HepG2 (cell line): Measurements from ENCODE around the gene PLXDC2. TPM values are rescaled to one million over a fixed set of nuclear protein-coding genes. Genes with fewer than 3 reads are reported as not detected.

Experiments
- ATAC-seq: fragments of 200-7000 bp; cut with Tn5 transposase; 3 replicates; pipeline ENCODE4 v1.9.1; 2020; ENCODE audit warnings: mild to moderate bottlenecking, moderate library complexity
- BruUV-seq: library from RNA; stranded (reverse); fragments of 400-500 nt; replicated peaks from 2 replicates; lab custom pipeline; 2021; lab: Mats Ljungman, UMichigan
- CTCF ChIA-PET: fragments of 300-600 bp; formaldehyde crosslinking; extraction: SDS; loops from one replicate; lab custom pipeline; 2021; ENCODE audit warnings: low total read pairs, inconsistent platforms, low intra/inter-chr PET ratio; lab: Yijun Ruan, JAX
- POLR2A ChIA-PET: fragments of 350-600 bp; sonication (Branson Sonifier 250); formaldehyde crosslinking; loops from one replicate; lab custom pipeline; 2020; ENCODE audit warnings: antibody characterized with exemption, inconsistent platforms; lab: Yijun Ruan, JAX
- DNase-seq: peaks from one replicate; pipeline ENCODE4 v3.0.0-alpha.2; 2015; ENCODE audit warnings: low spot score
- FAIRE-seq: peaks from 3 replicates; lab custom pipeline; 2011; peaks lifted over from hg19 to GRCh38; lab: Jason Lieb, UNC
- H2AFZ ChIP-seq: one replicate; pipeline ENCODE4 v1.6.1; 2011; ENCODE audit warnings: low read length, inconsistent platforms
- H3K27ac ChIP-seq: fragments of 300-600 bp; 3 replicates; pipeline ENCODE4 v1.8.0; 2011; ENCODE audit warnings: mixed run types, mild to moderate bottlenecking, mixed read lengths, low read length, inconsistent platforms; ENCODE audit not compliant: insufficient read depth; ENCODE audit errors: extremely low read length
- H3K27me3 ChIP-seq, 2 experiments: fragments of 200-600 bp in 1 of 2; 2 replicates in 1 of 2; 3 replicates in 1 of 2; pipeline versions ENCODE4 v1.6.0 to v1.8.0; 2011; ENCODE audit warnings: low read length in 2 of 2, mild to moderate bottlenecking in 2 of 2, moderate library complexity in 2 of 2, inconsistent platforms in 1 of 2; ENCODE audit not compliant: insufficient read depth in 2 of 2, control insufficient read depth in 1 of 2
- H3K36me3 ChIP-seq, 2 experiments: fragments of 200-600 bp in 1 of 2; replicated peaks in 1 of 2; 2 replicates in 1 of 2; 3 replicates in 1 of 2; pipeline versions ENCODE4 v1.5.1 to v1.8.0; 2011; ENCODE audit warnings: low read length in 2 of 2, inconsistent platforms in 1 of 2; ENCODE audit not compliant: insufficient read depth in 2 of 2, control insufficient read depth in 1 of 2
- H3K4me1 ChIP-seq: 2 replicates; pipeline ENCODE4 v1.5.1; 2012; ENCODE audit warnings: low read length, inconsistent platforms; ENCODE audit not compliant: insufficient read depth
- H3K4me2 ChIP-seq: 2 replicates; pipeline ENCODE4 v1.6.0; 2011; ENCODE audit warnings: low read depth, low read length, inconsistent platforms
- H3K4me3 ChIP-seq, 3 experiments: fragments of 200-600 bp in 1 of 3; sonication (generic), shearing (Covaris generic) in 1 of 3; replicated peaks in 1 of 3; 2 replicates each; pipeline ENCODE4 v1.5.1; 2011 to 2016; ENCODE audit warnings: low read length in 3 of 3, inconsistent platforms in 2 of 3, low read depth in 2 of 3, mild to moderate bottlenecking in 2 of 3, control low read depth in 1 of 3, mixed read lengths in 1 of 3; ENCODE audit not compliant: insufficient read depth in 1 of 3
- H3K79me2 ChIP-seq: one replicate; pipeline ENCODE4 v1.6.1; 2011; ENCODE audit warnings: low read length, inconsistent platforms; ENCODE audit not compliant: insufficient read depth
- H3K9ac ChIP-seq: 2 replicates; pipeline ENCODE4 v1.6.0; 2011; ENCODE audit warnings: mild to moderate bottlenecking, low read depth, low read length, inconsistent platforms; ENCODE audit not compliant: insufficient read depth
- H3K9me3 ChIP-seq: 2 replicates; pipeline ENCODE4 v1.5.1; 2012; ENCODE audit warnings: mild to moderate bottlenecking, low read length
- H4K20me1 ChIP-seq: 2 replicates; pipeline ENCODE4 v1.6.0; 2011; ENCODE audit warnings: inconsistent platforms, mild to moderate bottlenecking, low read length, moderate library complexity; ENCODE audit not compliant: insufficient read depth
- ATF1 ChIP-seq: IDR thresholded peaks from 2 replicates; pipeline ENCODE4 v1.6.1; 2016; ENCODE audit warnings: mild to moderate bottlenecking, control low read depth
- FIP1L1 ChIP-seq: fragments of 200-400 bp; formaldehyde crosslinking; IDR thresholded peaks from 2 replicates; pipeline ENCODE4 v1.6.1; 2018; ENCODE audit warnings: low read depth, mild to moderate bottlenecking, low read length, moderate library complexity, borderline replicate concordance; ENCODE audit not compliant: insufficient read depth
- FOXK1 ChIP-seq: sonication (generic); formaldehyde crosslinking; IDR thresholded peaks from 2 replicates; pipeline ENCODE4 v1.4.0; 2020; ENCODE audit warnings: low read depth, missing genetic modification reagents, borderline replicate concordance
- HCFC1 ChIP-seq: fragments of 150-350 bp; IDR thresholded peaks from 2 replicates; pipeline ENCODE4 v1.6.1; 2014; ENCODE audit warnings: low read depth, low read length
- KDM3A ChIP-seq: IDR thresholded peaks from 2 replicates; pipeline ENCODE4 v1.6.1; 2018; ENCODE audit warnings: low read depth, missing compliant biosample characterization
- PHF20 ChIP-seq: sonication (generic); formaldehyde crosslinking; IDR thresholded peaks from 2 replicates; pipeline ENCODE4 v1.5.0; 2020; ENCODE audit warnings: mild to moderate bottlenecking, missing genetic modification reagents
- ZBTB1 ChIP-seq: sonication (generic); formaldehyde crosslinking; IDR thresholded peaks from 2 replicates; pipeline ENCODE4 v1.4.0; 2020; ENCODE audit warnings: missing genetic modification reagents, borderline replicate concordance
- ZNF446 ChIP-seq: sonication (generic); formaldehyde crosslinking; IDR thresholded peaks from 2 replicates; pipeline ENCODE4 v1.5.0; 2020; ENCODE audit warnings: mild to moderate bottlenecking, missing genetic modification reagents
- ZSCAN22 ChIP-seq: sonication (generic); formaldehyde crosslinking; IDR thresholded peaks from 2 replicates; pipeline ENCODE4 v1.4.0; 2020; ENCODE audit warnings: mild to moderate bottlenecking, missing genetic modification reagents
- WGBS: methylation state at CpG from one replicate; pipeline ENCODE4 v1.1.6; 2017; ENCODE audit warnings: low lambda C conversion rate; 5-methylcytosine and 5-hydroxymethylcytosine counted together
- in situ Hi-C: cut with HindIII; loops from 2 replicates; pipeline ENCODE4 v1.10.0; 2017; ENCODE audit warnings: low pct_unique_long_range_greater_than_20kb; ENCODE audit not compliant: extremely low pct_ligation_motif_present
- intact Hi-C: fragments of 100-400 bp; cut with micrococcal nuclease; formaldehyde crosslinking; loops from one replicate; pipeline ENCODE4 v1.10.0; 2022; ENCODE audit not compliant: unreplicated experiment
- polyA plus RNA-seq, 8 experiments: library from polyadenylated mRNA; depleted of rRNA in 3 of 8; stranded (reverse) in 7 of 8; unstranded in 1 of 8; fragments of >200 nt; fragmentation: Illumina TruSeq in 4 of 8; extraction: Trizol in 4 of 8; gene quantifications; 2 replicates each; pipeline versions ENCODE4 v1.2.1 to v1.2.3, GENCODE V29; 2011 to 2016; ENCODE audit warnings: low read depth in 4 of 8, missing spikeins in 1 of 8, mixed read lengths in 1 of 8; ENCODE audit not compliant: insufficient read depth in 1 of 8
- total RNA-seq, 5 experiments: library from RNA; depleted of rRNA; stranded (reverse); fragments of >200 nt; fragmentation: Illumina TruSeq; extraction: Trizol; gene quantifications; 2 replicates each; pipeline ENCODE4 v1.2.3, GENCODE V29; 2016; ENCODE audit warnings: low read depth in 1 of 5
- TF ChIP-seq, protein P1 (sequence below): sonication (generic); formaldehyde crosslinking; IDR thresholded peaks from 2 replicates; pipeline ENCODE4 v1.4.0; 2020; ENCODE audit warnings: mild to moderate bottlenecking, missing genetic modification reagents
- TF ChIP-seq, protein P2 (sequence below): sonication (generic); formaldehyde crosslinking; IDR thresholded peaks from 2 replicates; pipeline ENCODE4 v1.4.0; 2020; ENCODE audit warnings: missing genetic modification reagents
- TF ChIP-seq, protein P3 (sequence below): sonication (generic); formaldehyde crosslinking; IDR thresholded peaks from 2 replicates; pipeline ENCODE4 v1.5.1; 2020; ENCODE audit warnings: missing genetic modification reagents, mild to moderate bottlenecking, borderline replicate concordance
- TF ChIP-seq, protein P4 (sequence below): sonication (generic); formaldehyde crosslinking; IDR thresholded peaks from 2 replicates; pipeline ENCODE4 v1.4.0; 2020; ENCODE audit warnings: missing genetic modification reagents

Gene PLXDC2
- total and polyA plus RNA-seq, 2 of the 13 experiments (the other 11 are each of a cell fraction or from before 2014, with no cell fraction given) = 2.1 to 2.4 TPM

DNA sequence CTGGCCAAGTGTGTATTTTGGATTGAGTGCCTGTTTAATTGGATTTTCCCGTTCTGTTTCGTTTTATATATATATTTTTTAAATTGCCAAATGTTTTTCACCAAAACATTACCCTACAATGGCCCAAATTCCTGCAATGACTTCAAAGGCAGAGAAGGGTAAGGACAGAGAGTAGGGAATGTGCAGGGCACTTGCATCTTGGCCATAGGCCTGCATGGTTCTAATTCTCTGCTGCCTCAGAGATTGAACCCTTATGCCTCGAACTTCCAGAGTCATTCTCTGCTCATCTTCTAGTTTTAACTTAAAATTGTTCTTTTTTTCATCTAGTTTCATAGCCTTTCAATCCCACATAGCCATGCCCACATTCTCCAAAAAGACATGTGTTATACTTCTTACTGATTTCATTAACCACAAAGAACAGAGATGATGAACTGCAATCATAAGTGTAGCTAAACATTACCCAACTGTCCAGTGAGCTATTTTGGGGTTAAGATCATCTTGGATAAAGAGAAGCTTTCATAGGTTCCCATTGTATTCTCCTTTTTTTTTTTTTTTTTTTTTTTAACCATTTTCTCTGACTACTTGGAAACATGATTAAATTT lies 177.6 kb downstream of the PLXDC2 start:
- H4K20me1 ChIP-seq = no peaks in the 10 kb centered on the region
- ATAC-seq (no peak), DNase-seq (no peak), FAIRE-seq (no peak)
- no TSS peak for BruUV-seq
- H3K9ac ChIP-seq = no peak overlapping the region
- no peaks in the 10 kb centered on the region for H3K27me3 ChIP-seq
- intact Hi-C loops = no loop called here
- H3K27ac ChIP-seq = no peak overlapping the region
- in situ Hi-C loops = no loop called here
- CTCF ChIA-PET = no interaction called here
- H3K9me3 ChIP-seq = 0 out of 2 replicates have a peak, but pooled peaks cover 4% of the 10 kb centered on the region
- H3K79me2 ChIP-seq = no peaks in the 10 kb centered on the region
- 33% methylated on average over 3 of the region's 3 CpGs for WGBS
- POLR2A ChIA-PET = no interaction called here
- H3K4me2 ChIP-seq = no peak overlapping the region
- H3K4me3 ChIP-seq = no peak overlapping the region
- H3K4me1 ChIP-seq = no peaks in the 10 kb centered on the region
- TF ChIP-seq KDM3A (no peak), FOXK1 (CRISPR knock-in tag) (no peak), ZBTB1 (no peak), HCFC1 (no peak), ATF1 (CRISPR knock-in tag) (no peak), ZNF446 (CRISPR knock-in tag) (no peak), FIP1L1 (no peak), ZSCAN22 (CRISPR knock-in tag) (no peak), PHF20 (CRISPR knock-in tag) (no peak)
- TF ChIP-seq, protein P1, sequence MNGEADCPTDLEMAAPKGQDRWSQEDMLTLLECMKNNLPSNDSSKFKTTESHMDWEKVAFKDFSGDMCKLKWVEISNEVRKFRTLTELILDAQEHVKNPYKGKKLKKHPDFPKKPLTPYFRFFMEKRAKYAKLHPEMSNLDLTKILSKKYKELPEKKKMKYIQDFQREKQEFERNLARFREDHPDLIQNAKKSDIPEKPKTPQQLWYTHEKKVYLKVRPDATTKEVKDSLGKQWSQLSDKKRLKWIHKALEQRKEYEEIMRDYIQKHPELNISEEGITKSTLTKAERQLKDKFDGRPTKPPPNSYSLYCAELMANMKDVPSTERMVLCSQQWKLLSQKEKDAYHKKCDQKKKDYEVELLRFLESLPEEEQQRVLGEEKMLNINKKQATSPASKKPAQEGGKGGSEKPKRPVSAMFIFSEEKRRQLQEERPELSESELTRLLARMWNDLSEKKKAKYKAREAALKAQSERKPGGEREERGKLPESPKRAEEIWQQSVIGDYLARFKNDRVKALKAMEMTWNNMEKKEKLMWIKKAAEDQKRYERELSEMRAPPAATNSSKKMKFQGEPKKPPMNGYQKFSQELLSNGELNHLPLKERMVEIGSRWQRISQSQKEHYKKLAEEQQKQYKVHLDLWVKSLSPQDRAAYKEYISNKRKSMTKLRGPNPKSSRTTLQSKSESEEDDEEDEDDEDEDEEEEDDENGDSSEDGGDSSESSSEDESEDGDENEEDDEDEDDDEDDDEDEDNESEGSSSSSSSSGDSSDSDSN (CRISPR knock-in tag) = no peak
- TF ChIP-seq, protein P2, sequence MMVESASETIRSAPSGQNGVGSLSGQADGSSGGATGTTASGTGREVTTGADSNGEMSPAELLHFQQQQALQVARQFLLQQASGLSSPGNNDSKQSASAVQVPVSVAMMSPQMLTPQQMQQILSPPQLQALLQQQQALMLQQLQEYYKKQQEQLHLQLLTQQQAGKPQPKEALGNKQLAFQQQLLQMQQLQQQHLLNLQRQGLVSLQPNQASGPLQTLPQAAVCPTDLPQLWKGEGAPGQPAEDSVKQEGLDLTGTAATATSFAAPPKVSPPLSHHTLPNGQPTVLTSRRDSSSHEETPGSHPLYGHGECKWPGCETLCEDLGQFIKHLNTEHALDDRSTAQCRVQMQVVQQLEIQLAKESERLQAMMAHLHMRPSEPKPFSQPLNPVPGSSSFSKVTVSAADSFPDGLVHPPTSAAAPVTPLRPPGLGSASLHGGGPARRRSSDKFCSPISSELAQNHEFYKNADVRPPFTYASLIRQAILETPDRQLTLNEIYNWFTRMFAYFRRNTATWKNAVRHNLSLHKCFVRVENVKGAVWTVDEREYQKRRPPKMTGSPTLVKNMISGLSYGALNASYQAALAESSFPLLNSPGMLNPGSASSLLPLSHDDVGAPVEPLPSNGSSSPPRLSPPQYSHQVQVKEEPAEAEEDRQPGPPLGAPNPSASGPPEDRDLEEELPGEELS (CRISPR knock-in tag) = no peak
- TF ChIP-seq, protein P3, sequence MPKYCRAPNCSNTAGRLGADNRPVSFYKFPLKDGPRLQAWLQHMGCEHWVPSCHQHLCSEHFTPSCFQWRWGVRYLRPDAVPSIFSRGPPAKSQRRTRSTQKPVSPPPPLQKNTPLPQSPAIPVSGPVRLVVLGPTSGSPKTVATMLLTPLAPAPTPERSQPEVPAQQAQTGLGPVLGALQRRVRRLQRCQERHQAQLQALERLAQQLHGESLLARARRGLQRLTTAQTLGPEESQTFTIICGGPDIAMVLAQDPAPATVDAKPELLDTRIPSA = no peak
- TF ChIP-seq, protein P4, sequence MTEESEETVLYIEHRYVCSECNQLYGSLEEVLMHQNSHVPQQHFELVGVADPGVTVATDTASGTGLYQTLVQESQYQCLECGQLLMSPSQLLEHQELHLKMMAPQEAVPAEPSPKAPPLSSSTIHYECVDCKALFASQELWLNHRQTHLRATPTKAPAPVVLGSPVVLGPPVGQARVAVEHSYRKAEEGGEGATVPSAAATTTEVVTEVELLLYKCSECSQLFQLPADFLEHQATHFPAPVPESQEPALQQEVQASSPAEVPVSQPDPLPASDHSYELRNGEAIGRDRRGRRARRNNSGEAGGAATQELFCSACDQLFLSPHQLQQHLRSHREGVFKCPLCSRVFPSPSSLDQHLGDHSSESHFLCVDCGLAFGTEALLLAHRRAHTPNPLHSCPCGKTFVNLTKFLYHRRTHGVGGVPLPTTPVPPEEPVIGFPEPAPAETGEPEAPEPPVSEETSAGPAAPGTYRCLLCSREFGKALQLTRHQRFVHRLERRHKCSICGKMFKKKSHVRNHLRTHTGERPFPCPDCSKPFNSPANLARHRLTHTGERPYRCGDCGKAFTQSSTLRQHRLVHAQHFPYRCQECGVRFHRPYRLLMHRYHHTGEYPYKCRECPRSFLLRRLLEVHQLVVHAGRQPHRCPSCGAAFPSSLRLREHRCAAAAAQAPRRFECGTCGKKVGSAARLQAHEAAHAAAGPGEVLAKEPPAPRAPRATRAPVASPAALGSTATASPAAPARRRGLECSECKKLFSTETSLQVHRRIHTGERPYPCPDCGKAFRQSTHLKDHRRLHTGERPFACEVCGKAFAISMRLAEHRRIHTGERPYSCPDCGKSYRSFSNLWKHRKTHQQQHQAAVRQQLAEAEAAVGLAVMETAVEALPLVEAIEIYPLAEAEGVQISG (CRISPR knock-in tag) = no peak
- H2AFZ ChIP-seq = no peak overlapping the region
- H3K36me3 ChIP-seq = no peaks in the 10 kb centered on the region
